H9 (cell line): Measurements from ENCODE around the gene FPR2. TPM values are rescaled to one million over a fixed set of nuclear protein-coding genes. Genes with fewer than 3 reads are reported as not detected.

ENCODE experiments used
- DNase-seq: peaks from one replicate; pipeline ENCODE4 v3.0.0-alpha.2; 2017
- H2AFZ ChIP-seq: one replicate; pipeline ENCODE4 v1.6.1; 2013; ENCODE audit warnings: mild to moderate bottlenecking, low read length, control low read depth, moderate library complexity
- H2AK5ac ChIP-seq: 2 replicates; pipeline ENCODE4 v1.6.1; 2013; ENCODE audit warnings: low read length, control low read depth, mixed read lengths; ENCODE audit not compliant: insufficient read length
- H2BK120ac ChIP-seq: one replicate; pipeline ENCODE4 v1.6.1; 2013; ENCODE audit warnings: low read depth, mild to moderate bottlenecking, low read length, control low read depth, inconsistent platforms; ENCODE audit not compliant: poor library complexity, severe bottlenecking
- H2BK12ac ChIP-seq: 2 replicates; pipeline ENCODE4 v1.6.1; 2013; ENCODE audit warnings: low read length, control low read depth, mixed read lengths, low read depth; ENCODE audit not compliant: insufficient read length
- H2BK15ac ChIP-seq: 2 replicates; pipeline ENCODE4 v1.6.1; 2013; ENCODE audit warnings: low read depth, low read length, control low read depth
- H2BK20ac ChIP-seq: one replicate; pipeline ENCODE4 v1.6.1; 2013; ENCODE audit warnings: low read depth, mild to moderate bottlenecking, low read length, control low read depth, inconsistent platforms; ENCODE audit not compliant: poor library complexity, severe bottlenecking
- H2BK5ac ChIP-seq: 2 replicates; pipeline ENCODE4 v1.6.1; 2013; ENCODE audit warnings: low read length, control low read depth, mixed read lengths; ENCODE audit not compliant: insufficient read length
- H3K14ac ChIP-seq: 2 replicates; pipeline ENCODE4 v1.6.1; 2013; ENCODE audit warnings: low read length, control low read depth; ENCODE audit not compliant: insufficient read depth
- H3K18ac ChIP-seq: 2 replicates; pipeline ENCODE4 v1.6.1; 2013; ENCODE audit warnings: low read depth, mild to moderate bottlenecking, mixed read lengths, low read length, control low read depth; ENCODE audit not compliant: insufficient read length
- H3K23ac ChIP-seq: 2 replicates; pipeline ENCODE4 v1.6.1; 2013; ENCODE audit warnings: low read length, control low read depth, mixed read lengths, low read depth; ENCODE audit not compliant: insufficient read length
- H3K23me2 ChIP-seq: 2 replicates; pipeline ENCODE4 v1.6.1; 2013; ENCODE audit warnings: low read depth, mild to moderate bottlenecking, mixed read lengths, low read length, control low read depth; ENCODE audit not compliant: insufficient read length, poor library complexity, severe bottlenecking
- H3K27ac ChIP-seq: 2 replicates; pipeline ENCODE4 v1.5.1; 2013; ENCODE audit warnings: low read length, control low read depth, mixed read lengths, low read depth; ENCODE audit not compliant: insufficient read length
- H3K27me3 ChIP-seq: 2 replicates; pipeline ENCODE4 v1.6.1; 2013; ENCODE audit warnings: low read length, control low read depth, inconsistent platforms; ENCODE audit not compliant: insufficient read depth
- H3K4ac ChIP-seq: 2 replicates; pipeline ENCODE4 v1.6.1; 2013; ENCODE audit warnings: low read depth, mild to moderate bottlenecking, control low read depth, inconsistent platforms, low read length, moderate library complexity
- H3K4me1 ChIP-seq: 2 replicates; pipeline ENCODE4 v1.6.1; 2013; ENCODE audit warnings: low read length, control low read depth, inconsistent platforms; ENCODE audit not compliant: insufficient read depth
- H3K4me2 ChIP-seq: 2 replicates; pipeline ENCODE4 v1.6.1; 2013; ENCODE audit warnings: low read length, control low read depth, mixed read lengths; ENCODE audit not compliant: insufficient read length, insufficient read depth
- H3K56ac ChIP-seq: 2 replicates; pipeline ENCODE4 v1.6.1; 2013; ENCODE audit warnings: low read depth, mild to moderate bottlenecking, mixed read lengths, low read length, control low read depth; ENCODE audit not compliant: insufficient read length
- H3K79me1 ChIP-seq: 2 replicates; pipeline ENCODE4 v1.6.1; 2013; ENCODE audit warnings: low read depth, mild to moderate bottlenecking, moderate library complexity, low read length, control low read depth, inconsistent platforms; ENCODE audit not compliant: insufficient read depth, poor library complexity, severe bottlenecking
- H3K79me2 ChIP-seq: 2 replicates; pipeline ENCODE4 v1.6.1; 2013; ENCODE audit warnings: low read length, control low read depth, inconsistent platforms; ENCODE audit not compliant: insufficient read depth
- H3K9ac ChIP-seq: 2 replicates; pipeline ENCODE4 v1.6.1; 2013; ENCODE audit warnings: low read length, control low read depth, mixed read lengths; ENCODE audit not compliant: insufficient read length; ENCODE audit errors: extremely low read depth
- H3K9me3 ChIP-seq: one replicate; pipeline ENCODE4 v1.6.1; 2013; ENCODE audit warnings: low read depth, low read length, inconsistent platforms; ENCODE audit not compliant: control insufficient read depth
- H3T11ph ChIP-seq: one replicate; pipeline ENCODE4 v1.6.1; 2013; ENCODE audit warnings: mild to moderate bottlenecking, low read length, control low read depth, inconsistent platforms
- H4K20me1 ChIP-seq: one replicate; pipeline ENCODE4 v1.6.1; 2013; ENCODE audit not compliant: control insufficient read depth, insufficient read length, insufficient read depth
- H4K5ac ChIP-seq: 2 replicates; pipeline ENCODE4 v1.6.1; 2013; ENCODE audit warnings: low read depth, mild to moderate bottlenecking, mixed read lengths, low read length, control low read depth; ENCODE audit not compliant: insufficient read length
- H4K8ac ChIP-seq: replicated peaks from 2 replicates; pipeline ENCODE4 v1.6.1; 2013; ENCODE audit warnings: low read length, control low read depth, mixed read lengths, low read depth; ENCODE audit not compliant: insufficient read length
- H4K91ac ChIP-seq: 2 replicates; pipeline ENCODE4 v1.6.1; 2013; ENCODE audit warnings: low read depth, mild to moderate bottlenecking, moderate library complexity, mixed read lengths, low read length, control low read depth; ENCODE audit not compliant: insufficient read length
- H3K27ac Mint-ChIP-seq, 3 experiments: 2 replicates in 2 of 3; 3 replicates in 1 of 3; pipeline ENCODE4 v1.8.0; 2020 to 2021; ENCODE audit warnings: mixed read lengths in 3 of 3, mild to moderate bottlenecking in 1 of 3, moderate library complexity in 1 of 3
- H3K27me3 Mint-ChIP-seq: 2 replicates; pipeline ENCODE4 v1.8.0; 2021; ENCODE audit warnings: low read depth, mild to moderate bottlenecking, moderate library complexity, mixed read lengths
- H3K36me3 Mint-ChIP-seq, 3 experiments: 2 replicates in 2 of 3; 3 replicates in 1 of 3; pipeline ENCODE4 v1.8.0; 2020 to 2021; ENCODE audit warnings: low read depth in 3 of 3, mixed read lengths in 3 of 3; ENCODE audit not compliant: insufficient read depth in 1 of 3
- H3K4me1 Mint-ChIP-seq, 2 experiments: 2 replicates each; pipeline ENCODE4 v1.8.0; 2020; ENCODE audit warnings: mixed read lengths in 2 of 2
- H3K4me3 Mint-ChIP-seq, 2 experiments: 2 replicates in 1 of 2; 3 replicates in 1 of 2; pipeline ENCODE4 v1.8.0; 2020 to 2021; ENCODE audit warnings: mild to moderate bottlenecking in 2 of 2, mixed read lengths in 2 of 2, moderate library complexity in 1 of 2
- H3K9me3 Mint-ChIP-seq, 2 experiments: 2 replicates in 1 of 2; 3 replicates in 1 of 2; pipeline ENCODE4 v1.8.0; 2020; ENCODE audit warnings: mild to moderate bottlenecking in 2 of 2, mixed read lengths in 2 of 2, moderate library complexity in 1 of 2
- CTCF ChIP-seq: fragments of 200-600 bp; sonication (generic); conservative IDR thresholded peaks from 3 replicates; pipeline ENCODE4 v1.8.0; 2021; ENCODE audit warnings: antibody characterized with exemption, mild to moderate bottlenecking
- WGBS: extraction: QIAGEN DNeasy Blood & Tissue Kit; methylation state at CpG from one replicate; pipeline ENCODE4 v1.1.7; 2013; ENCODE audit warnings: missing lambda C conversion rate, low lambda C conversion rate, mixed read lengths; ENCODE audit not compliant: insufficient read length; ENCODE audit errors: extremely low coverage; 5-methylcytosine and 5-hydroxymethylcytosine counted together
- total RNA-seq: library from RNA; stranded (reverse); gene quantifications from 2 replicates; pipeline ENCODE4 v1.2.1, GENCODE V29; 2021

The FPR2 gene
- total RNA-seq, 1 experiment from 2014 or later = not detected

- H4K20me1 ChIP-seq = no peaks in the 10 kb centered on the region
- H3K27me3 ChIP-seq = no peaks in the 10 kb centered on the region
- H2BK15ac ChIP-seq = no peak overlapping the region
- no peak overlapping the region for H2BK20ac ChIP-seq
- no peak overlapping the region for H3K18ac ChIP-seq
- no peaks in the 10 kb centered on the region for H3K9me3 ChIP-seq
- no CpG with 5 or more reads among the region's 5 CpGs for WGBS
- Mint-ChIP-seq H3K27ac (no peak overlapping the region), H3K27me3 (peaks cover 14% of the 10 kb centered on the region), H3K9me3 (peaks cover 18 to 84% of the 10 kb centered on the region in 2 experiments), H3K4me3 (no peak overlapping the region), H3K36me3 (no peaks in the 10 kb centered on the region; a peak in 1 of 7 replicates), H3K4me1 (peaks cover 0 to 6% of the 10 kb centered on the region in 2 experiments; a peak in 2 of 4 replicates)
- H2BK5ac ChIP-seq = no peak overlapping the region
- no peak overlapping the region for H3K4ac ChIP-seq
- H2AK5ac ChIP-seq = no peak overlapping the region
- H3K79me1 ChIP-seq = no peaks in the 10 kb centered on the region
- no peak overlapping the region for H3K27ac ChIP-seq
- no peak overlapping the region for H4K91ac ChIP-seq
- H3K14ac ChIP-seq = no peak overlapping the region
- no peaks in the 10 kb centered on the region for H3K79me2 ChIP-seq
- H2BK120ac ChIP-seq = no peak overlapping the region
- H2AFZ ChIP-seq = no peak overlapping the region
- H4K8ac ChIP-seq = no peak overlapping the region
- no peak overlapping the region for H3K4me2 ChIP-seq
- H3T11ph ChIP-seq = no peak overlapping the region
- DNase-seq = no peak
- no peak overlapping the region for H3K9ac ChIP-seq
- no peak overlapping the region for H3K23ac ChIP-seq
- no peak overlapping the region for H3K56ac ChIP-seq
- peaks cover 4% of the 10 kb centered on the region; the same call in 1 of the 2 replicates for H3K4me1 ChIP-seq
- H3K23me2 ChIP-seq = no peaks in the 10 kb centered on the region
- H4K5ac ChIP-seq = no peak overlapping the region
- no peak overlapping the region for H2BK12ac ChIP-seq
- TF ChIP-seq CTCF = no peak
Observed at GRCh38 chr19:51765086-51765485, 4.1 kb downstream of the FPR2 start.
